ENCODE data around the gene TP53BP2.

GRCh38 chr1:223792046-223792445, 53.7 kb downstream of the TP53BP2 start:
- no peak for TF ChIP-seq CTCF (IDR thresholded peaks at IDR 0.05)
- TF ChIP-seq POLR2A (IDR thresholded peaks at IDR 0.05), result no peak

All from Peyer's patch (tissue), 4 donors.